NCI-H526 treated with DMSO at 0.1 percent for 48 hours (cell line): ENCODE data around the gene SLC39A8.
"Not testable (repeated sequence)": the region's sequence is repeated elsewhere in the genome, so short reads cannot be mapped to it uniquely, and the experiment has no call there.

Experiments
- DNase-seq: peaks from one replicate; lab custom pipeline; 2025; lab: John Stamatoyannopoulos, UW

SLC39A8 gene

GRCh38 chr4:102299354-102300107, 45.8 kb downstream of the SLC39A8 start:
- DNase-seq, result no peak

- DNase-seq, result no peak
These were observed 46.6 kb downstream of the SLC39A8 start for GRCh38 chr4:102298716-102299115.

GRCh38 chr4:102295153-102295862, 50.0 kb downstream of the SLC39A8 start:
- DNase-seq, result no peak

GRCh38 chr4:102288497-102288896, 56.8 kb downstream of the SLC39A8 start:
- no peak for DNase-seq

GRCh38 chr4:102285831-102286230, 59.5 kb downstream of the SLC39A8 start:
- no peak for DNase-seq

GRCh38 chr4:102281171-102281839, 64.0 kb downstream of the SLC39A8 start:
- no peak for DNase-seq

- DNase-seq, result not testable (repeated sequence)
These were observed 72.0 kb downstream of the SLC39A8 start for GRCh38 chr4:102273317-102273716.

- DNase-seq, result no peak
These were observed 73.0 kb downstream of the SLC39A8 start for GRCh38 chr4:102272318-102272717.

GRCh38 chr4:102268355-102268754, 76.9 kb downstream of the SLC39A8 start:
- no peak for DNase-seq

GRCh38 chr4:102263024-102263787, 82.1 kb downstream of the SLC39A8 start:
- DNase-seq, result peak; percentile 27

GRCh38 chr4:102259702-102260101, 85.6 kb downstream of the SLC39A8 start:
- DNase-seq, result no peak

- no peak for DNase-seq
These were observed 86.2 kb downstream of the SLC39A8 start for GRCh38 chr4:102259081-102259480.

GRCh38 chr4:102256321-102256720, 89.0 kb downstream of the SLC39A8 start:
- DNase-seq, result no peak

- DNase-seq, result no peak
These were observed 91.4 kb downstream of the SLC39A8 start for GRCh38 chr4:102253860-102254259.

- DNase-seq, result no peak
These were observed 93.1 kb downstream of the SLC39A8 start for GRCh38 chr4:102252171-102252570.

GRCh38 chr4:102250341-102250740, 94.9 kb downstream of the SLC39A8 start:
- no peak for DNase-seq

- DNase-seq, result no peak
These were observed 98.2 kb downstream of the SLC39A8 start for GRCh38 chr4:102247041-102247440.

GRCh38 chr4:102246416-102246815, 98.9 kb downstream of the SLC39A8 start:
- no peak for DNase-seq

- DNase-seq, result no peak
These were observed 100.3 kb downstream of the SLC39A8 start for GRCh38 chr4:102244878-102245535.

- DNase-seq, result not testable (repeated sequence)
These were observed 102.0 kb downstream of the SLC39A8 start for GRCh38 chr4:102243296-102243695.

- DNase-seq, result no peak
These were observed 110.9 kb downstream of the SLC39A8 start for GRCh38 chr4:102234243-102234838.
